ENCODE data around the gene SMYD3. TPM values are rescaled to one million over a fixed set of nuclear protein-coding genes. Genes with fewer than 3 reads are reported as not detected.

The SMYD3 gene
- total and polyA plus RNA-seq, 2 of the 4 experiments (the other 2 are of a cell fraction), result 26.5 to 37.6 TPM

GRCh38 chr1:245856944-245857531 is 650.0 kb downstream of the SMYD3 start:
- Histone ChIP-seq H3K4me1 (ENCODE audit: control insufficient read depth, insufficient read depth, low read length) (peaks cover 36% of the 10 kb centered on the region), H2AFZ (replicated peaks; ENCODE audit: low read length, poor library complexity) (peak overlapping the region; percentile 62)
- ATAC-seq (ENCODE audit: low read depth), result peak; percentile 64

More at GRCh38 chr1:245856944-245857531, 650.0 kb downstream of the SMYD3 start:
- Histone ChIP-seq H4K20me1 (ENCODE audit: insufficient read depth, low read length) (no peaks in the 10 kb centered on the region), H3K4me2 (ENCODE audit: low read depth, low read length) (no peak overlapping the region), H3K14ac (replicated peaks; ENCODE audit: low read depth, low read length) (peak overlapping the region; percentile 67), H2BK5ac (ENCODE audit: low read depth, low read length, poor library complexity, severe bottlenecking) (peak overlapping the region; percentile 46), H4K5ac (ENCODE audit: low read depth, low read length) (peak overlapping the region; percentile 7; the same call in 1 of the 2 replicates), H3K4me3 (ENCODE audit: insufficient read depth, low read depth, low read length) (no peak overlapping the region), H2AK5ac (ENCODE audit: low read depth, low read length) (peak overlapping the region; percentile 86), H3K36me3 (ENCODE audit: control insufficient read depth, insufficient read depth, low read length) (no peaks in the 10 kb centered on the region; the same call in 1 of the 2 replicates), H3K18ac (ENCODE audit: low read depth, low read length) (peak overlapping the region; percentile 44), H3K23ac (ENCODE audit: low read depth, low read length) (no peak overlapping the region), H2BK15ac (ENCODE audit: low read depth, low read length) (peak overlapping the region; percentile 29; the same call in 2 of the 3 replicates), H3K27ac (ENCODE audit: insufficient read depth, low read length) (no peak overlapping the region), H3K56ac (ENCODE audit: extremely low read depth, insufficient read depth, low read length) (no peak overlapping the region), H4K91ac (ENCODE audit: insufficient read depth, low read depth, low read length) (peak overlapping the region; percentile 17; the same call in 1 of the 2 replicates), H3K27me3 (ENCODE audit: control insufficient read depth, insufficient read depth, low read length) (no peaks in the 10 kb centered on the region), H4K8ac (ENCODE audit: low read depth in 2 of 2, low read length in 2 of 2) (peak overlapping the region; percentile 19 to 57; a peak in 2 of 4 replicates), H3K4ac (ENCODE audit: low read depth, low read length) (peak overlapping the region; percentile 59), H2BK120ac (ENCODE audit: low read depth, low read length) (peak overlapping the region; percentile 84), H3K9ac (ENCODE audit: low read depth, low read length) (no peak overlapping the region), H3K79me1 (ENCODE audit: low read depth in 1 of 2, low read length in 2 of 2) (peaks cover 0 to 23% of the 10 kb centered on the region in 2 experiments; a peak in 1 of 4 replicates), H3K9me1 (ENCODE audit: insufficient read depth, low read length) (peaks cover 37% of the 10 kb centered on the region), H2AK9ac (replicated peaks; ENCODE audit: low read depth, low read length, poor library complexity) (peak overlapping the region; percentile 81), H2BK20ac (ENCODE audit: low read depth, low read length) (peak overlapping the region; percentile 68), H3K9me3 (ENCODE audit: control insufficient read depth, insufficient read depth, low read length) (no peaks in the 10 kb centered on the region)
- no TSS peak for BruUV-seq (replicated peaks)
- POLR2A ChIA-PET (ENCODE audit: unreplicated experiment), result no interaction called here
- WGBS, 2 experiments (ENCODE audit: extremely low coverage in 2 of 2, insufficient read length in 1 of 2), result 53% methylated on average over 9 of the region's 13 CpGs; no CpG with 5 or more reads in 1 of the 2 experiments
- DNase-seq, result peak; percentile 95
- intact Hi-C loops (cut with micrococcal nuclease) (no loop called here), dilution Hi-C loops (cut with HindIII; ENCODE audit: low sequenced_read_pairs, unreplicated experiment) (no loop called here), in situ Hi-C loops (cut with MboI; ENCODE audit: low sequenced_read_pairs) (no loop called here)
- peak; percentile 51; the same call in 1 of the 2 replicates for TF ChIP-seq NFE2L2 (IDR thresholded peaks at IDR 0.05; ENCODE audit: low read depth, low read length)
- peak; percentile 77 for TF ChIP-seq FOS (IDR thresholded peaks at IDR 0.05; ENCODE audit: low read depth, low read length)
- peak; percentile 20; the same call in 1 of the 2 replicates for TF ChIP-seq RAD21 (IDR thresholded peaks at IDR 0.05; ENCODE audit: low read length)
- no peak for TF ChIP-seq ELK1 (IDR thresholded peaks at IDR 0.05; ENCODE audit: borderline replicate concordance, low read depth, low read length)
- TF ChIP-seq CEBPB (IDR thresholded peaks at IDR 0.05; ENCODE audit: low read depth, low read length), result peak; percentile 51
- no peak for TF ChIP-seq MXI1 (IDR thresholded peaks at IDR 0.05; ENCODE audit: borderline replicate concordance, low read depth, low read length)
- TF ChIP-seq MAFK (IDR thresholded peaks at IDR 0.05; ENCODE audit: low read depth, low read length), result peak; percentile 20; the same call in 1 of the 2 replicates
- CTCF ChIA-PET, result interaction anchor here (0.7 kb wide), 1 partner anchor 704 kb away, joined by 3 read pairs; no protein-coding TSS in a partner anchor
